PC-3 (cell line): ENCODE measurements around the gene USP12. TPM values are rescaled to one million over a fixed set of nuclear protein-coding genes. Genes with fewer than 3 reads are reported as not detected.

Experiments
- ATAC-seq: fragments of 200-7000 bp; cut with Tn5 transposase; 2 replicates; pipeline ENCODE4 v1.9.1; 2020; ENCODE audit warnings: mild to moderate bottlenecking, moderate library complexity
- BruUV-seq: library from RNA; stranded (reverse); fragments of 400-500 nt; replicated peaks from 2 replicates; lab custom pipeline; 2021; lab: Mats Ljungman, UMichigan
- CTCF ChIA-PET: fragments of 300-600 bp; sonication (Branson Sonifier 250); formaldehyde crosslinking; loops from one replicate; lab custom pipeline; 2022; ENCODE audit warnings: antibody characterized with exemption; lab: Charles Lee
- POLR2A ChIA-PET: fragments of 300-600 bp; sonication (Branson Sonifier 250); formaldehyde crosslinking; loops from one replicate; lab custom pipeline; 2022; ENCODE audit warnings: antibody characterized with exemption; ENCODE audit not compliant: unreplicated experiment; lab: Charles Lee
- DNase-seq: peaks from one replicate; pipeline ENCODE4 v3.0.0-alpha.2; 2015
- H2AFZ ChIP-seq: fragments of 300-600 bp; sonication (generic); 2 replicates; pipeline ENCODE4 v1.6.0; 2016; ENCODE audit warnings: antibody characterized with exemption, low read length
- H3F3A ChIP-seq: fragments of 300-600 bp; sonication (generic); one replicate; pipeline ENCODE4 v1.6.0; 2017; ENCODE audit warnings: antibody characterized with exemption, low read length, control low read depth, mild to moderate bottlenecking; ENCODE audit not compliant: unreplicated experiment
- H3K27ac ChIP-seq: fragments of 300-600 bp; sonication (generic); 2 replicates; pipeline ENCODE4 v1.5.1; 2016; ENCODE audit warnings: mild to moderate bottlenecking, low read length
- H3K27me3 ChIP-seq: fragments of 300-600 bp; sonication (generic); 2 replicates; pipeline ENCODE4 v1.6.1; 2016; ENCODE audit warnings: low read length, mixed read lengths
- H3K36me3 ChIP-seq: fragments of 300-600 bp; sonication (generic); 2 replicates; pipeline ENCODE4 v1.6.1; 2016; ENCODE audit warnings: low read depth, mixed run types, low read length, mixed read lengths
- H3K4me1 ChIP-seq: fragments of 300-600 bp; sonication (generic); 2 replicates; pipeline ENCODE4 v1.5.1; 2016; ENCODE audit warnings: low read length; ENCODE audit not compliant: insufficient read depth
- H3K4me2 ChIP-seq: fragments of 300-600 bp; sonication (generic); 2 replicates; pipeline ENCODE4 v1.6.0; 2016; ENCODE audit warnings: low read length
- H3K4me3 ChIP-seq: fragments of 300-600 bp; sonication (generic); 2 replicates; pipeline ENCODE4 v1.5.1; 2016; ENCODE audit warnings: mild to moderate bottlenecking, low read length, mixed read lengths
- H3K79me2 ChIP-seq: fragments of 300-600 bp; sonication (generic); 2 replicates; pipeline ENCODE4 v1.6.1; 2017; ENCODE audit warnings: low read length, mixed read lengths
- H3K9ac ChIP-seq: fragments of 300-600 bp; sonication (generic); 2 replicates; pipeline ENCODE4 v1.6.0; 2016; ENCODE audit warnings: mild to moderate bottlenecking, low read length
- H3K9me2 ChIP-seq: fragments of 300-600 bp; sonication (generic); replicated peaks from 2 replicates; pipeline ENCODE4 v1.6.1; 2016; ENCODE audit warnings: mixed run types, low read length, mixed read lengths
- H3K9me3 ChIP-seq: fragments of 300-600 bp; sonication (generic); 2 replicates; pipeline ENCODE4 v1.6.1; 2016; ENCODE audit warnings: low read length, mixed read lengths
- H4K20me1 ChIP-seq: fragments of 300-600 bp; sonication (generic); 2 replicates; pipeline ENCODE4 v1.6.1; 2016; ENCODE audit warnings: low read length, mixed read lengths
- EZH2 ChIP-seq: fragments of 300-600 bp; sonication (generic); IDR thresholded peaks from one replicate; pipeline ENCODE4 v1.6.1; 2017; ENCODE audit warnings: antibody characterized with exemption, mild to moderate bottlenecking, low read length; ENCODE audit not compliant: unreplicated experiment
- EZH2phosphoT487 ChIP-seq: fragments of 300-600 bp; sonication (generic); IDR thresholded peaks from 2 replicates; pipeline ENCODE4 v1.6.1; 2018; ENCODE audit warnings: mild to moderate bottlenecking, antibody characterized with exemption, low read length, borderline replicate concordance
- intact Hi-C: fragments of 100-400 bp; cut with micrococcal nuclease; formaldehyde crosslinking; loops from 2 replicates; pipeline ENCODE4 v1.9.0; 2023
- total RNA-seq: library from RNA; depleted of rRNA; stranded (reverse); fragments of >200 nt; gene quantifications from 2 replicates; pipeline ENCODE4 v1.2.3, GENCODE V29; 2014
- TF ChIP-seq, protein P1 (sequence below): fragments of 300-600 bp; sonication (generic); conservative IDR thresholded peaks from 2 replicates; pipeline ENCODE4 v1.5.1; 2017; ENCODE audit warnings: antibody characterized with exemption, low read depth, mild to moderate bottlenecking, low read length

USP12 gene
- total RNA-seq, 1 experiment from 2014 or later, result 24.2 TPM

DNA sequence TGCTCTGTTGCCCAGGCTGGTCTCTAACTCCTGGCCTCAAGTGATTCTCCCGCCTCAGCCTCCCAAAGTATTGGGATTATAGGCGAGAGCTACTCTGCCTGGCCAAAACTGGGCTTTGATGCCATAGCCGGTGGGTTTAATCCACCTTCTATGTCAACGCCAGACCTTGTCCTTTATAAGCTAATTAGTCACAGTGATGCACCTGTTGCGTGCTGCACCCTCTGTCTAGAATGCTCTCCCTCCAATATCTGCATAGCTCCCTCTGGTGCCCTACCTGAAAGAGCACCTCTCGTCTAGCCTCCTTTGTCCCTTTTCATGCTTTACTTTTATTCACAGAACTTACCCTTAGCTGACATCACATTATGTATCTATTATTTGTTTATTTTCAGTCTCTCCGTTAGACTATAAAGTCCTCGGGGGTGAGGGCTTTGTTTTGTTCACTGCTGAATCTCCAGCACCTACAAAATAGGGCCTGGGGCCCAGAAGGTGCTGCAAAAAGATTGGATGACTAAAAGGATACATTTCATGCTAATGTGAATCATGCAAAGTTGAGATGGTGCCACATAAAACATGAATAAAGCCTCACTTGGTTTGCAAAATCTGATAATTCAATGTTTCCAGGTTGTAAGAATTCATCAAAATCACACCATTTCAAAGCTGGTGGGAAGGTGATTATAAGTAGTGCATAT lies 148.1 kb downstream of the USP12 start:
- peak overlapping the region; percentile 67 for H3K4me2 ChIP-seq
- POLR2A ChIA-PET, result no interaction called here
- no peak for TF ChIP-seq EZH2phosphoT487
- TF ChIP-seq, protein P1, sequence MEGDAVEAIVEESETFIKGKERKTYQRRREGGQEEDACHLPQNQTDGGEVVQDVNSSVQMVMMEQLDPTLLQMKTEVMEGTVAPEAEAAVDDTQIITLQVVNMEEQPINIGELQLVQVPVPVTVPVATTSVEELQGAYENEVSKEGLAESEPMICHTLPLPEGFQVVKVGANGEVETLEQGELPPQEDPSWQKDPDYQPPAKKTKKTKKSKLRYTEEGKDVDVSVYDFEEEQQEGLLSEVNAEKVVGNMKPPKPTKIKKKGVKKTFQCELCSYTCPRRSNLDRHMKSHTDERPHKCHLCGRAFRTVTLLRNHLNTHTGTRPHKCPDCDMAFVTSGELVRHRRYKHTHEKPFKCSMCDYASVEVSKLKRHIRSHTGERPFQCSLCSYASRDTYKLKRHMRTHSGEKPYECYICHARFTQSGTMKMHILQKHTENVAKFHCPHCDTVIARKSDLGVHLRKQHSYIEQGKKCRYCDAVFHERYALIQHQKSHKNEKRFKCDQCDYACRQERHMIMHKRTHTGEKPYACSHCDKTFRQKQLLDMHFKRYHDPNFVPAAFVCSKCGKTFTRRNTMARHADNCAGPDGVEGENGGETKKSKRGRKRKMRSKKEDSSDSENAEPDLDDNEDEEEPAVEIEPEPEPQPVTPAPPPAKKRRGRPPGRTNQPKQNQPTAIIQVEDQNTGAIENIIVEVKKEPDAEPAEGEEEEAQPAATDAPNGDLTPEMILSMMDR, result no peak
- no peak for TF ChIP-seq EZH2

DNA sequence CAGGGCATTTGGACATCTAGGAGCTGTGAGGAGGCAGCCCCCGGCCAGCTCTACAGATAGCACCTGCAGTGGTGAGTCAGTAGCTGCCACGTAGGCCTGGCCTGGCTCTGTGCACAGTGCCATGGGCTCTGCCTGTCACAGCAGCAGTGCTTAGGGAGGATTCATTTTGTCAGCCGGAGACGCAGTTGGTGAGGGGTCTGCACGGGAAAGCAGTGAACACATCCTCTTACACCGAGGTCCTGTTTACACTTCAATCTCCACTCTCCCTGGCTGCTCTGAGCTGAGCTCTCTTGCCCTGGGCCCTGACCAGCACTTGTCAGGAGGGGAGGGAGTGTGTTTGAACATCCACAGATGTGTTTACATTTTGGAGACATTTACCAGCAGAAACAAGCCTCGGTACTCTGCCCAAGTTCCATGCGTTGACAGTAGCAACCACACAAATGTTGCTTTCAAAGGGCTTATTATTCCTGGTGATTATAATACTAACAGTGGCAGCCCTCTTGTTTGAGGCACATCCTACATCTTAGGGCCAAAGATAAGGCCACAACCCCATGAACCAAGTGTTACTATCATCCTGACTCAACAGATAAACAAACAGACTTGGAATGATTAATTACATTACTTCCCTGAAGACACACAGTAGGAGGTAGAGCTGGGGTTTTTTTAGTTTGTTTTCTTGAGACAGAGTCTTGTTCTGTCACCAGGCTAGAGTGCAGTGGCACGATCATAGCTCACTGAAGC lies 148.9 kb downstream of the USP12 start:
- H3K36me3 ChIP-seq, result no peaks in the 10 kb centered on the region
- no peaks in the 10 kb centered on the region for H3K9me3 ChIP-seq
- POLR2A ChIA-PET, result interaction anchor here (0.5 kb wide), 1 partner anchor 13 kb away, joined by 6 read pairs; no protein-coding TSS in a partner anchor
- peaks cover 30% of the 10 kb centered on the region for H3K4me1 ChIP-seq
- peak overlapping the region; percentile 64 for H2AFZ ChIP-seq
- H3K9ac ChIP-seq, result peak overlapping the region; percentile 62
- DNase-seq (peak; percentile 78), ATAC-seq (peak; percentile 71)
- no TSS peak for BruUV-seq
- peak overlapping the region; percentile 67 for H3K4me2 ChIP-seq
- no peaks in the 10 kb centered on the region for H4K20me1 ChIP-seq
- H3F3A ChIP-seq, result peaks cover 7% of the 10 kb centered on the region
- H3K79me2 ChIP-seq, result no peaks in the 10 kb centered on the region
- intact Hi-C loops, result loop anchor here (1.0 kb wide), 1 partner anchor 21 kb away; no protein-coding TSS in a partner anchor
- CTCF ChIA-PET, result interaction anchor here (0.5 to 1.5 kb wide), 4 partner anchors 12 to 329 kb away, joined by 3 to 5 read pairs (median 3); no protein-coding TSS in a partner anchor
- H3K27me3 ChIP-seq, result no peaks in the 10 kb centered on the region
- H3K27ac ChIP-seq, result peak overlapping the region; percentile 93
- no peak overlapping the region; the same call in 1 of the 2 replicates for H3K4me3 ChIP-seq
- H3K9me2 ChIP-seq, result no peaks in the 10 kb centered on the region
- no peak for TF ChIP-seq EZH2
- TF ChIP-seq, protein P1, result no peak
- no peak for TF ChIP-seq EZH2phosphoT487

More for the DNA sequence above, 148.1 kb downstream of the USP12 start:
- Histone ChIP-seq H3K4me3 (no peak overlapping the region), H3K79me2 (no peaks in the 10 kb centered on the region), H3K36me3 (no peaks in the 10 kb centered on the region), H3F3A (peaks cover 7% of the 10 kb centered on the region), H3K27me3 (no peaks in the 10 kb centered on the region), H3K27ac (peak overlapping the region; percentile 93), H4K20me1 (no peaks in the 10 kb centered on the region), H3K9me3 (no peaks in the 10 kb centered on the region), H2AFZ (no peak overlapping the region), H3K9ac (peak overlapping the region; percentile 38), H3K4me1 (peaks cover 38% of the 10 kb centered on the region), H3K9me2 (no peaks in the 10 kb centered on the region)
- CTCF ChIA-PET, result interaction anchor here (0.6 to 1.5 kb wide), 3 partner anchors 12 to 172 kb away, joined by 3 read pairs; no protein-coding TSS in a partner anchor
- BruUV-seq, result TSS peak; percentile 81
- DNase-seq (peak; percentile 38), ATAC-seq (peak; percentile 21)
- intact Hi-C loops, result loop anchor here (1.0 kb wide), 1 partner anchor 20 kb away; no protein-coding TSS in a partner anchor
